WTC11 (cell line): ENCODE measurements around the gene TRIM74. TPM values are rescaled to one million over a fixed set of nuclear protein-coding genes. Genes with fewer than 3 reads are reported as not detected.
A peak's percentile ranks its signal among the peaks of the same experiment; 100 is the strongest.

Experiments used
- ATAC-seq: fragments of 200-7000 bp; cut with Tn5 transposase; 2 replicates; pipeline ENCODE4 v1.10.0; 2021; ENCODE audit warnings: mild to moderate bottlenecking, moderate library complexity
- CTCF ChIA-PET: fragments of 300-600 bp; sonication (Branson Sonifier 250); formaldehyde crosslinking; loops from one replicate; lab custom pipeline; 2021; ENCODE audit warnings: antibody characterized with exemption; lab: Charles Lee
- POLR2A ChIA-PET: fragments of 350-600 bp; sonication (Branson Sonifier 250); formaldehyde crosslinking; loops from one replicate; lab custom pipeline; 2021; ENCODE audit warnings: antibody characterized with exemption; lab: Charles Lee
- DNase-seq: peaks from one replicate; pipeline ENCODE4 v3.0.0; 2021; ENCODE audit warnings: low spot score
- H3K27ac Mint-ChIP-seq: 2 replicates; pipeline ENCODE4 v1.8.0; 2021; ENCODE audit warnings: mixed read lengths
- H3K27me3 Mint-ChIP-seq: 2 replicates; pipeline ENCODE4 v1.8.0; 2021; ENCODE audit warnings: low read depth, mild to moderate bottlenecking, moderate library complexity, mixed read lengths
- H3K36me3 Mint-ChIP-seq: 2 replicates; pipeline ENCODE4 v1.8.0; 2021; ENCODE audit warnings: mixed read lengths
- H3K4me1 Mint-ChIP-seq: 2 replicates; pipeline ENCODE4 v1.8.0; 2022; ENCODE audit warnings: mixed read lengths
- H3K4me3 Mint-ChIP-seq: 2 replicates; pipeline ENCODE4 v1.8.0; 2021; ENCODE audit warnings: mild to moderate bottlenecking, moderate library complexity, mixed read lengths
- H3K9me3 Mint-ChIP-seq: 2 replicates; pipeline ENCODE4 v1.8.0; 2021; ENCODE audit warnings: mixed read lengths
- CDX4 ChIP-seq: fragments of 250-450 bp; sonication (Bioruptor Pico); IDR thresholded peaks from 2 replicates; pipeline ENCODE4 v1.9.0; 2021; ENCODE audit warnings: moderate library complexity, mild to moderate bottlenecking, inconsistent platforms, borderline replicate concordance
- ESRRA ChIP-seq: sonication (generic); formaldehyde crosslinking; IDR thresholded peaks from 2 replicates; pipeline ENCODE4 v1.8.1; 2022; ENCODE audit warnings: mild to moderate bottlenecking, missing genetic modification reagents, borderline replicate concordance
- FOXJ3 ChIP-seq: sonication (generic); formaldehyde crosslinking; IDR thresholded peaks from 2 replicates; pipeline ENCODE4 v1.9.0; 2021; ENCODE audit warnings: missing genetic modification reagents, mild to moderate bottlenecking, borderline replicate concordance
- GRHL2 ChIP-seq: fragments of 250-450 bp; sonication (Bioruptor Pico); IDR thresholded peaks from 2 replicates; pipeline ENCODE4 v1.8.0; 2022; ENCODE audit warnings: mild to moderate bottlenecking, moderate library complexity; ENCODE audit not compliant: insufficient replicate concordance, severe bottlenecking
- HMGXB4 ChIP-seq: sonication (generic); formaldehyde crosslinking; IDR thresholded peaks from 2 replicates; pipeline ENCODE4 v1.8.1; 2023; ENCODE audit warnings: mild to moderate bottlenecking, moderate library complexity, missing genetic modification reagents
- JAZF1 ChIP-seq: fragments of 250-450 bp; sonication (Bioruptor Pico); IDR thresholded peaks from 2 replicates; pipeline ENCODE4 v1.9.0; 2021; ENCODE audit warnings: moderate library complexity, mild to moderate bottlenecking, inconsistent platforms
- MXD4 ChIP-seq: fragments of 250-450 bp; sonication (Bioruptor Pico); IDR thresholded peaks from 2 replicates; pipeline ENCODE4 v1.8.0; 2021; ENCODE audit warnings: mild to moderate bottlenecking, moderate library complexity, borderline replicate concordance
- MYBL2 ChIP-seq: sonication (generic); formaldehyde crosslinking; IDR thresholded peaks from 2 replicates; pipeline ENCODE4 v1.8.1; 2023; ENCODE audit warnings: mild to moderate bottlenecking, moderate library complexity, missing genetic modification reagents
- NR1H2 ChIP-seq: sonication (generic); formaldehyde crosslinking; IDR thresholded peaks from 2 replicates; pipeline ENCODE4 v1.9.0; 2021; ENCODE audit warnings: mild to moderate bottlenecking, moderate library complexity, missing genetic modification reagents
- PRDM15 ChIP-seq: sonication (generic); formaldehyde crosslinking; IDR thresholded peaks from 2 replicates; pipeline ENCODE4 v1.8.0; 2022; ENCODE audit warnings: missing genetic modification reagents
- RELA ChIP-seq: sonication (generic); formaldehyde crosslinking; IDR thresholded peaks from 2 replicates; pipeline ENCODE4 v1.8.1; 2022; ENCODE audit warnings: missing genetic modification reagents, mild to moderate bottlenecking, borderline replicate concordance
- SMAD3 ChIP-seq: sonication (generic); formaldehyde crosslinking; IDR thresholded peaks from 2 replicates; pipeline ENCODE4 v1.8.0; 2022; ENCODE audit warnings: missing genetic modification reagents, mild to moderate bottlenecking, borderline replicate concordance
- SOX15 ChIP-seq: fragments of 250-450 bp; sonication (Bioruptor Pico); IDR thresholded peaks from 2 replicates; pipeline ENCODE4 v1.9.0; 2021; ENCODE audit warnings: mild to moderate bottlenecking
- USF1 ChIP-seq: sonication (generic); formaldehyde crosslinking; IDR thresholded peaks from 2 replicates; pipeline ENCODE4 v1.8.0; 2022; ENCODE audit warnings: mild to moderate bottlenecking, missing genetic modification reagents
- ZNF232 ChIP-seq: sonication (generic); formaldehyde crosslinking; IDR thresholded peaks from 2 replicates; pipeline ENCODE4 v1.8.0; 2022; ENCODE audit warnings: mild to moderate bottlenecking, missing genetic modification reagents
- ZNF281 ChIP-seq: sonication (generic); formaldehyde crosslinking; IDR thresholded peaks from 2 replicates; pipeline ENCODE4 v1.8.0; 2023; ENCODE audit warnings: mild to moderate bottlenecking, missing genetic modification reagents
- ZNF423 ChIP-seq: fragments of 250-450 bp; sonication (Bioruptor Pico); IDR thresholded peaks from 2 replicates; pipeline ENCODE4 v2.1.2; 2022; ENCODE audit warnings: mild to moderate bottlenecking, moderate library complexity
- total RNA-seq: library from RNA; stranded (reverse); gene quantifications from 3 replicates; pipeline ENCODE4 v1.2.3, GENCODE V29; 2021
- TF ChIP-seq, protein P1 (sequence below): fragments of 200-600 bp; IDR thresholded peaks from 2 replicates; pipeline ENCODE4 v1.8.0; 2022; ENCODE audit warnings: antibody characterized with exemption

The TRIM74 gene
- total RNA-seq, 1 experiment from 2014 or later = 0.15 TPM

- Mint-ChIP-seq H3K36me3 (peaks cover 40% of the 10 kb centered on the region), H3K27ac (peak overlapping the region; percentile 96), H3K4me1 (peaks cover 11% of the 10 kb centered on the region), H3K27me3 (no peaks in the 10 kb centered on the region), H3K9me3 (no peaks in the 10 kb centered on the region), H3K4me3 (peak overlapping the region; percentile 100)
- DNase-seq (no peak), ATAC-seq (no peak)
- CTCF ChIA-PET = interaction anchor here (1.1 kb wide), 1 partner anchor 98 kb away, joined by 3 read pairs; the partner anchor contains the start of gene TYW1B
- POLR2A ChIA-PET = no interaction called here
- TF ChIP-seq SOX15 (CRISPR knock-in tag) = no peak
- no peak for TF ChIP-seq ZNF281 (CRISPR knock-in tag)
- no peak for TF ChIP-seq SMAD3
- no peak for TF ChIP-seq GRHL2
Measured at GRCh38 chr7:72925546-72926120, 43.6 kb downstream of the TRIM74 start.

DNA sequence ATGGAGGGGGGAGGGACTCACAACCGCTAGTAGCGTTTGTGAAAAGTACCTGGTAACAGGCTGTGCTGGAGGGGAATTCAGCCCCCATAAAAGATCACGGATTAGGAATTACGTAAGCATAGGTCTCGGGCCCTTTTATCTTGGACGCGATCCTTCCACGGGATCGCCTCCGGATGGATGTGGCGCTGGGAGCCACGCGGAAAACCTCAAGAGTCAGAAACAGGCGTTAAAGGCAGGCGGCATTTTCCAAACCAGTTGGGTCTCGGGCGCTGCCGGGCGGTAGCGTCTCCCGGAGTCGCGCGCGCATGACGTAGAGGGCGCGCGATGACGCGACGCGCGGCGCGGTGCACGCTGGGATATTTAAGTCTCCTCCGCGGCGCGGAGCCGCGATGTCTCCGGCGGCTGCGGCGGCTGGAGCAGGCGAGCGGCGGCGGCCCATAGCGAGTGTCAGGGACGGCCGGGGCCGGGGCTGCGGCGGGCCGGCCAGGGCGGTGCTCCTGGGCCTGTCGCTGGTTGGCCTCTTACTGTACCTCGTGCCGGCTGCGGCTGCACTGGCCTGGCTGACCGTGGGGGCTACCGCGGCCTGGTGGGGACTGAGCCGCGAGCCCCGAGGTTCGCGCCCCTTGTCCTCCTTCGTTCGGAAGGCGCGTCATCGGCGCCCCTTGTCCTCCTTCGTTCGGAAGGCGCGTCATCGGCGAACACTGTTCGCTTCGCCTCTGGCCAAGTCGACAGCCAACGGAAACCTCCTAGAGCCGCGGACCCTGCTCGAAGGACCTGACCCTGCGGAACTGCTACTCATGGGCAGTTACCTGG, 44.3 kb downstream of the TRIM74 start, which contains the start of gene POM121:
Gene POM121 (plus strand): TSS at position 363 of the 813 bp plus-strand sequence. CDS start 27 bp downstream, at position 390.
- Mint-ChIP-seq H3K27ac (peak within 1 kb of the TSS; percentile 100), H3K4me3 (peak within 1 kb of the TSS; percentile 100), H3K36me3 (peaks cover 34% of the 10 kb centered on the region), H3K9me3 (no peaks in the 10 kb centered on the region), H3K4me1 (peaks cover 11% of the 10 kb centered on the region), H3K27me3 (no peaks in the 10 kb centered on the region)
- CTCF ChIA-PET = no interaction called here
- POLR2A ChIA-PET = no interaction called here
- DNase-seq (peak; percentile 80), ATAC-seq (peak; percentile 85)
- TF ChIP-seq, protein P1, sequence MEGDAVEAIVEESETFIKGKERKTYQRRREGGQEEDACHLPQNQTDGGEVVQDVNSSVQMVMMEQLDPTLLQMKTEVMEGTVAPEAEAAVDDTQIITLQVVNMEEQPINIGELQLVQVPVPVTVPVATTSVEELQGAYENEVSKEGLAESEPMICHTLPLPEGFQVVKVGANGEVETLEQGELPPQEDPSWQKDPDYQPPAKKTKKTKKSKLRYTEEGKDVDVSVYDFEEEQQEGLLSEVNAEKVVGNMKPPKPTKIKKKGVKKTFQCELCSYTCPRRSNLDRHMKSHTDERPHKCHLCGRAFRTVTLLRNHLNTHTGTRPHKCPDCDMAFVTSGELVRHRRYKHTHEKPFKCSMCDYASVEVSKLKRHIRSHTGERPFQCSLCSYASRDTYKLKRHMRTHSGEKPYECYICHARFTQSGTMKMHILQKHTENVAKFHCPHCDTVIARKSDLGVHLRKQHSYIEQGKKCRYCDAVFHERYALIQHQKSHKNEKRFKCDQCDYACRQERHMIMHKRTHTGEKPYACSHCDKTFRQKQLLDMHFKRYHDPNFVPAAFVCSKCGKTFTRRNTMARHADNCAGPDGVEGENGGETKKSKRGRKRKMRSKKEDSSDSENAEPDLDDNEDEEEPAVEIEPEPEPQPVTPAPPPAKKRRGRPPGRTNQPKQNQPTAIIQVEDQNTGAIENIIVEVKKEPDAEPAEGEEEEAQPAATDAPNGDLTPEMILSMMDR = no peak
- TF ChIP-seq NR1H2 (CRISPR knock-in tag) (no peak), ESRRA (no peak; the same call in 1 of the 2 replicates), PRDM15 (CRISPR knock-in tag) (no peak), ZNF281 (CRISPR knock-in tag) (no peak), USF1 (peak; percentile 13; the same call in 1 of the 2 replicates), MYBL2 (CRISPR knock-in tag) (no peak), HMGXB4 (CRISPR knock-in tag) (peak; percentile 68; the same call in 1 of the 2 replicates), CDX4 (no peak), RELA (CRISPR knock-in tag) (no peak), ZNF423 (CRISPR knock-in tag) (no peak), FOXJ3 (CRISPR knock-in tag) (no peak), MXD4 (CRISPR knock-in tag) (no peak), JAZF1 (no peak), ZNF232 (CRISPR knock-in tag) (no peak)
